ENCODE results near the gene GPR21.

The GPR21 gene

GRCh38 chr9:123033352-123033751 is at the start of gene GPR21:
GPR21 (plus strand) TSS chr9:123033667; CDS start chr9:123034567, 900 bp downstream.
- H3K27ac ChIP-seq (ENCODE audit: low read length): no peak within 1 kb of the TSS
- no peaks in the 10 kb centered on the region for H3K4me1 ChIP-seq (ENCODE audit: control insufficient read depth, low read depth, low read length)
- H3K4me3 ChIP-seq (ENCODE audit: low read length): no peak within 1 kb of the TSS
- no peaks in the 10 kb centered on the region for H3K9me3 ChIP-seq (ENCODE audit: control insufficient read depth, low read depth, low read length)
- H3K36me3 ChIP-seq (ENCODE audit: control insufficient read depth, low read depth, low read length): peaks cover 8% of the 10 kb centered on the region
- no peak within 1 kb of the TSS for H3K9ac ChIP-seq (ENCODE audit: low read length)
- H3K27me3 ChIP-seq (ENCODE audit: control insufficient read depth, insufficient read depth, low read length): no peaks in the 10 kb centered on the region

- Histone ChIP-seq H3K4me3 (ENCODE audit: low read length) (no peak overlapping the region), H3K4me1 (ENCODE audit: control insufficient read depth, low read depth, low read length) (no peaks in the 10 kb centered on the region), H3K27ac (ENCODE audit: low read length) (no peak overlapping the region), H3K9ac (ENCODE audit: low read length) (no peak overlapping the region), H3K9me3 (ENCODE audit: control insufficient read depth, low read depth, low read length) (no peaks in the 10 kb centered on the region), H3K36me3 (ENCODE audit: control insufficient read depth, low read depth, low read length) (peaks cover 42% of the 10 kb centered on the region), H3K27me3 (ENCODE audit: control insufficient read depth, insufficient read depth, low read length) (no peaks in the 10 kb centered on the region)
Observed at GRCh38 chr9:122986010-122986409, 47.5 kb upstream of the GPR21 start.

- Histone ChIP-seq H3K27ac (ENCODE audit: low read length) (no peak overlapping the region), H3K4me1 (ENCODE audit: control insufficient read depth, low read depth, low read length) (no peaks in the 10 kb centered on the region), H3K36me3 (ENCODE audit: control insufficient read depth, low read depth, low read length) (peaks cover 42% of the 10 kb centered on the region), H3K9me3 (ENCODE audit: control insufficient read depth, low read depth, low read length) (no peaks in the 10 kb centered on the region), H3K9ac (ENCODE audit: low read length) (no peak overlapping the region), H3K4me3 (ENCODE audit: low read length) (no peak overlapping the region), H3K27me3 (ENCODE audit: control insufficient read depth, insufficient read depth, low read length) (no peaks in the 10 kb centered on the region)
Observed at GRCh38 chr9:122988141-122988540, 45.3 kb upstream of the GPR21 start.

- no peaks in the 10 kb centered on the region for H3K9me3 ChIP-seq (ENCODE audit: control insufficient read depth, low read depth, low read length)
- H3K36me3 ChIP-seq (ENCODE audit: control insufficient read depth, low read depth, low read length): peaks cover 42% of the 10 kb centered on the region
- H3K27ac ChIP-seq (ENCODE audit: low read length): no peak overlapping the region
- H3K4me1 ChIP-seq (ENCODE audit: control insufficient read depth, low read depth, low read length): no peaks in the 10 kb centered on the region
- no peak overlapping the region for H3K9ac ChIP-seq (ENCODE audit: low read length)
- H3K27me3 ChIP-seq (ENCODE audit: control insufficient read depth, insufficient read depth, low read length): no peaks in the 10 kb centered on the region
- no peak overlapping the region for H3K4me3 ChIP-seq (ENCODE audit: low read length)
Observed at GRCh38 chr9:122988920-122989621, 44.4 kb upstream of the GPR21 start.

GRCh38 chr9:122991370-122991830 is 42.1 kb upstream of the GPR21 start:
- Histone ChIP-seq H3K4me3 (ENCODE audit: low read length) (no peak overlapping the region), H3K36me3 (ENCODE audit: control insufficient read depth, low read depth, low read length) (peaks cover 34% of the 10 kb centered on the region), H3K27ac (ENCODE audit: low read length) (no peak overlapping the region)

GRCh38 chr9:122996586-122996985 is 36.9 kb upstream of the GPR21 start:
- Histone ChIP-seq H3K27ac (ENCODE audit: low read length) (no peak overlapping the region), H3K9ac (ENCODE audit: low read length) (no peak overlapping the region), H3K4me1 (ENCODE audit: control insufficient read depth, low read depth, low read length) (peaks cover 4% of the 10 kb centered on the region), H3K9me3 (ENCODE audit: control insufficient read depth, low read depth, low read length) (no peaks in the 10 kb centered on the region), H3K27me3 (ENCODE audit: control insufficient read depth, insufficient read depth, low read length) (no peaks in the 10 kb centered on the region), H3K36me3 (ENCODE audit: control insufficient read depth, low read depth, low read length) (peaks cover 33% of the 10 kb centered on the region), H3K4me3 (ENCODE audit: low read length) (no peak overlapping the region)

More at GRCh38 chr9:122991370-122991830, 42.1 kb upstream of the GPR21 start:
- Histone ChIP-seq H3K9ac (ENCODE audit: low read length) (no peak overlapping the region), H3K9me3 (ENCODE audit: control insufficient read depth, low read depth, low read length) (no peaks in the 10 kb centered on the region), H3K4me1 (ENCODE audit: control insufficient read depth, low read depth, low read length) (no peaks in the 10 kb centered on the region), H3K27me3 (ENCODE audit: control insufficient read depth, insufficient read depth, low read length) (no peaks in the 10 kb centered on the region)

GRCh38 chr9:122998448-122998847 is 35.0 kb upstream of the GPR21 start:
- no peak overlapping the region for H3K27ac ChIP-seq (ENCODE audit: low read length)
- H3K4me1 ChIP-seq (ENCODE audit: control insufficient read depth, low read depth, low read length): peaks cover 4% of the 10 kb centered on the region
- H3K9me3 ChIP-seq (ENCODE audit: control insufficient read depth, low read depth, low read length): no peaks in the 10 kb centered on the region
- peaks cover 42% of the 10 kb centered on the region for H3K36me3 ChIP-seq (ENCODE audit: control insufficient read depth, low read depth, low read length)
- H3K4me3 ChIP-seq (ENCODE audit: low read length): no peak overlapping the region
- H3K27me3 ChIP-seq (ENCODE audit: control insufficient read depth, insufficient read depth, low read length): no peaks in the 10 kb centered on the region
- H3K9ac ChIP-seq (ENCODE audit: low read length): no peak overlapping the region

GRCh38 chr9:123000371-123001068 is 32.9 kb upstream of the GPR21 start:
- Histone ChIP-seq H3K9me3 (ENCODE audit: control insufficient read depth, low read depth, low read length) (no peaks in the 10 kb centered on the region), H3K27me3 (ENCODE audit: control insufficient read depth, insufficient read depth, low read length) (no peaks in the 10 kb centered on the region), H3K4me3 (ENCODE audit: low read length) (no peak overlapping the region), H3K27ac (ENCODE audit: low read length) (no peak overlapping the region), H3K4me1 (ENCODE audit: control insufficient read depth, low read depth, low read length) (peaks cover 4% of the 10 kb centered on the region), H3K36me3 (ENCODE audit: control insufficient read depth, low read depth, low read length) (peaks cover 51% of the 10 kb centered on the region), H3K9ac (ENCODE audit: low read length) (no peak overlapping the region)

- H3K4me1 ChIP-seq (ENCODE audit: control insufficient read depth, low read depth, low read length): peaks cover 4% of the 10 kb centered on the region
- H3K36me3 ChIP-seq (ENCODE audit: control insufficient read depth, low read depth, low read length): peaks cover 40% of the 10 kb centered on the region
- H3K9me3 ChIP-seq (ENCODE audit: control insufficient read depth, low read depth, low read length): no peaks in the 10 kb centered on the region
- H3K4me3 ChIP-seq (ENCODE audit: low read length): no peak overlapping the region
- H3K27me3 ChIP-seq (ENCODE audit: control insufficient read depth, insufficient read depth, low read length): no peaks in the 10 kb centered on the region
- H3K27ac ChIP-seq (ENCODE audit: low read length): no peak overlapping the region
- H3K9ac ChIP-seq (ENCODE audit: low read length): no peak overlapping the region
Observed at GRCh38 chr9:123002754-123003153, 30.7 kb upstream of the GPR21 start.

- peaks cover 40% of the 10 kb centered on the region for H3K36me3 ChIP-seq (ENCODE audit: control insufficient read depth, low read depth, low read length)
- no peak overlapping the region for H3K27ac ChIP-seq (ENCODE audit: low read length)
- H3K9ac ChIP-seq (ENCODE audit: low read length): no peak overlapping the region
- no peak overlapping the region for H3K4me3 ChIP-seq (ENCODE audit: low read length)
- peaks cover 4% of the 10 kb centered on the region for H3K4me1 ChIP-seq (ENCODE audit: control insufficient read depth, low read depth, low read length)
- no peaks in the 10 kb centered on the region for H3K9me3 ChIP-seq (ENCODE audit: control insufficient read depth, low read depth, low read length)
- no peaks in the 10 kb centered on the region for H3K27me3 ChIP-seq (ENCODE audit: control insufficient read depth, insufficient read depth, low read length)
Observed at GRCh38 chr9:123003466-123003865, 30.0 kb upstream of the GPR21 start.

GRCh38 chr9:123005964-123006363 is 27.5 kb upstream of the GPR21 start:
- H3K4me3 ChIP-seq (ENCODE audit: low read length): no peak overlapping the region
- no peak overlapping the region for H3K9ac ChIP-seq (ENCODE audit: low read length)
- no peak overlapping the region for H3K27ac ChIP-seq (ENCODE audit: low read length)
- peaks cover 41% of the 10 kb centered on the region for H3K36me3 ChIP-seq (ENCODE audit: control insufficient read depth, low read depth, low read length)
- H3K27me3 ChIP-seq (ENCODE audit: control insufficient read depth, insufficient read depth, low read length): no peaks in the 10 kb centered on the region
- no peaks in the 10 kb centered on the region for H3K9me3 ChIP-seq (ENCODE audit: control insufficient read depth, low read depth, low read length)
- H3K4me1 ChIP-seq (ENCODE audit: control insufficient read depth, low read depth, low read length): no peaks in the 10 kb centered on the region

GRCh38 chr9:123007269-123007668 is 26.2 kb upstream of the GPR21 start:
- no peak overlapping the region for H3K9ac ChIP-seq (ENCODE audit: low read length)
- no peaks in the 10 kb centered on the region for H3K9me3 ChIP-seq (ENCODE audit: control insufficient read depth, low read depth, low read length)
- peaks cover 43% of the 10 kb centered on the region for H3K36me3 ChIP-seq (ENCODE audit: control insufficient read depth, low read depth, low read length)
- no peaks in the 10 kb centered on the region for H3K4me1 ChIP-seq (ENCODE audit: control insufficient read depth, low read depth, low read length)
- H3K27me3 ChIP-seq (ENCODE audit: control insufficient read depth, insufficient read depth, low read length): no peaks in the 10 kb centered on the region
- H3K4me3 ChIP-seq (ENCODE audit: low read length): no peak overlapping the region
- H3K27ac ChIP-seq (ENCODE audit: low read length): no peak overlapping the region
